Loucy (cell line): ENCODE results near the gene IQSEC1.
A peak's percentile ranks its signal among the peaks of the same experiment; 100 is the strongest.

Source experiments
- H2AFZ ChIP-seq: fragments of 200-600 bp; sonication (generic); 2 replicates; pipeline ENCODE4 v1.6.0; 2016; ENCODE audit warnings: antibody characterized with exemption, mild to moderate bottlenecking, low read length, moderate library complexity
- H3F3A ChIP-seq: fragments of 200-600 bp; 2 replicates; pipeline ENCODE4 v1.6.0; 2016; ENCODE audit warnings: antibody characterized with exemption, low read depth, mild to moderate bottlenecking
- H3K27me3 ChIP-seq: fragments of 200-600 bp; sonication (generic); 2 replicates; pipeline ENCODE4 v1.6.1; 2014; ENCODE audit warnings: low read length, mild to moderate bottlenecking; ENCODE audit not compliant: insufficient read depth, poor library complexity, severe bottlenecking
- H3K36me3 ChIP-seq: fragments of 200-600 bp; sonication (generic); 2 replicates; pipeline ENCODE4 v1.6.1; 2016; ENCODE audit warnings: low read length; ENCODE audit not compliant: insufficient read depth
- H3K4me1 ChIP-seq: fragments of 200-600 bp; sonication (generic); 2 replicates; pipeline ENCODE4 v1.5.1; 2014; ENCODE audit warnings: low read length, mild to moderate bottlenecking; ENCODE audit not compliant: insufficient read depth, poor library complexity, severe bottlenecking
- H3K4me2 ChIP-seq: fragments of 200-600 bp; sonication (generic); 2 replicates; pipeline ENCODE4 v1.6.0; 2014; ENCODE audit warnings: antibody characterized with exemption, low read length, low read depth, mild to moderate bottlenecking; ENCODE audit not compliant: poor library complexity, severe bottlenecking
- H3K4me3 ChIP-seq: fragments of 200-600 bp; sonication (generic); 2 replicates; pipeline ENCODE4 v1.5.1; 2014; ENCODE audit warnings: low read length, mild to moderate bottlenecking, mixed read lengths; ENCODE audit not compliant: poor library complexity, severe bottlenecking
- H3K79me2 ChIP-seq: fragments of 200-600 bp; sonication (generic); 2 replicates; pipeline ENCODE4 v1.6.1; 2014; ENCODE audit warnings: low read length; ENCODE audit not compliant: insufficient read depth
- H3K9ac ChIP-seq: fragments of 200-600 bp; sonication (generic); 2 replicates; pipeline ENCODE4 v1.6.0; 2014; ENCODE audit warnings: mild to moderate bottlenecking, low read depth, low read length, moderate library complexity; ENCODE audit not compliant: poor library complexity, severe bottlenecking
- H3K9me2 ChIP-seq: fragments of 200-600 bp; sonication (generic); replicated peaks from 2 replicates; pipeline ENCODE4 v1.6.1; 2016; ENCODE audit warnings: low read depth, low read length, mixed read lengths
- H3K9me3 ChIP-seq: fragments of 200-600 bp; sonication (generic); 2 replicates; pipeline ENCODE4 v1.6.1; 2014; ENCODE audit warnings: mild to moderate bottlenecking, antibody characterized with exemption, low read length, low read depth; ENCODE audit not compliant: insufficient read depth
- H4K20me1 ChIP-seq: fragments of 200-600 bp; sonication (generic); 2 replicates; pipeline ENCODE4 v1.6.0; 2014; ENCODE audit warnings: antibody characterized with exemption, low read length, mild to moderate bottlenecking; ENCODE audit not compliant: insufficient read depth, poor library complexity, severe bottlenecking
- EZH2phosphoT487 ChIP-seq: fragments of 200-600 bp; IDR thresholded peaks from 2 replicates; pipeline ENCODE4 v1.6.1; 2018; ENCODE audit warnings: antibody characterized with exemption, mild to moderate bottlenecking, moderate library complexity, borderline replicate concordance
- TF ChIP-seq, protein P1 (sequence below): fragments of 200-600 bp; sonication (generic); conservative IDR thresholded peaks from 2 replicates; pipeline ENCODE4 v1.5.1; 2014; ENCODE audit warnings: mild to moderate bottlenecking, antibody characterized with exemption, low read length

Gene IQSEC1

DNA sequence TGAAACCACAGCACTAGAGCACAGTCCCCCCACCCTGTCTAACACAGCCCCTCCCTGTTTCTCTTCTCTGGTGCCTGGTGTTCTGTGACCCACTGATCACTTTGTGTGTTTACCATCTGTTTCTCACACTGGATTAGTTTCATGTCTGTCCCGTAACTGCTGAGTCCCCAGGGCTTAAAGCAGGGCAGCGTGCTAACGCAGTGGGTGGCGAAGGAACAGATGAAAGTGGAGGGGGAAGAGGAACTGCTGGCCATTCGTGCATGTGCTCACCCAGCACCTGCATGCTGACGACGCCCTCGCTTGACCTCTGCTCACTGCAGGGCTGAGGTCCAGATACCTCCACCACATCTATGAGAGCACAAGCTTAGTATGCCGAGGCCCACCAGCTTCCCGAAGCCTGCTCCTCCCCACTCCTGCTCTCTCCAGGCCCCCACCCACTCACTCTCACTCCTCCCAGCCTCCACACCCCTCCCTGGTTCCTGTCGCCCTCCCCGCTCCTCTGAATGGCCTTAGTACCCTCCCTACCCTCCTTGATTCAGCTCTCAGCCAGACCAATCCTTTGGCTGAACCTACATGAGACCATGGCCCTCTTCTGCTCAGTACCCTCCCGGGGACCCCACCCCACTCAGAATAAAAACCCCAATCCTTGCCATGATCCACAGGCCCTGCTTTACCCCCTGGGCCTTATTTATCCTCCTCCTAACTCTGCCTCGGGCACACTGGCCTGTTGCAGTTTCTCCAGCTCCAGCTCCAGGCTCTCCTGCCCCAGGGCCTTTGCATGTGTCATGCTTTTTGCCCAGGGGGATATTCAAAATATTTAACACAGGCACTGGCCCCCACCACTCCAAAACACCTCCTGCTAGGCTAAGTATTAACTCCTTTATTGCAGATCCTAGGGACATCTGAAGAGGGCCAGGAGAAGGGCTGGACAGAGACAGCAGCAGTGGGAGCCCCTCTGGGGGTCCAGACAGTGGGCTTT lies 15.1 kb upstream of the IQSEC1 start:
- no peaks in the 10 kb centered on the region for H3K9me2 ChIP-seq
- H3F3A ChIP-seq = no peaks in the 10 kb centered on the region
- H3K4me3 ChIP-seq = no peak overlapping the region
- H3K9ac ChIP-seq = no peak overlapping the region
- no peak overlapping the region for H3K4me2 ChIP-seq
- no peak overlapping the region for H2AFZ ChIP-seq
- no peaks in the 10 kb centered on the region for H3K79me2 ChIP-seq
- H3K36me3 ChIP-seq = no peaks in the 10 kb centered on the region
- H3K4me1 ChIP-seq = peaks cover 52% of the 10 kb centered on the region
- no peaks in the 10 kb centered on the region for H3K9me3 ChIP-seq
- no peaks in the 10 kb centered on the region for H3K27me3 ChIP-seq
- no peaks in the 10 kb centered on the region for H4K20me1 ChIP-seq
- no peak for TF ChIP-seq EZH2phosphoT487
- TF ChIP-seq, protein P1, sequence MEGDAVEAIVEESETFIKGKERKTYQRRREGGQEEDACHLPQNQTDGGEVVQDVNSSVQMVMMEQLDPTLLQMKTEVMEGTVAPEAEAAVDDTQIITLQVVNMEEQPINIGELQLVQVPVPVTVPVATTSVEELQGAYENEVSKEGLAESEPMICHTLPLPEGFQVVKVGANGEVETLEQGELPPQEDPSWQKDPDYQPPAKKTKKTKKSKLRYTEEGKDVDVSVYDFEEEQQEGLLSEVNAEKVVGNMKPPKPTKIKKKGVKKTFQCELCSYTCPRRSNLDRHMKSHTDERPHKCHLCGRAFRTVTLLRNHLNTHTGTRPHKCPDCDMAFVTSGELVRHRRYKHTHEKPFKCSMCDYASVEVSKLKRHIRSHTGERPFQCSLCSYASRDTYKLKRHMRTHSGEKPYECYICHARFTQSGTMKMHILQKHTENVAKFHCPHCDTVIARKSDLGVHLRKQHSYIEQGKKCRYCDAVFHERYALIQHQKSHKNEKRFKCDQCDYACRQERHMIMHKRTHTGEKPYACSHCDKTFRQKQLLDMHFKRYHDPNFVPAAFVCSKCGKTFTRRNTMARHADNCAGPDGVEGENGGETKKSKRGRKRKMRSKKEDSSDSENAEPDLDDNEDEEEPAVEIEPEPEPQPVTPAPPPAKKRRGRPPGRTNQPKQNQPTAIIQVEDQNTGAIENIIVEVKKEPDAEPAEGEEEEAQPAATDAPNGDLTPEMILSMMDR = no peak

DNA sequence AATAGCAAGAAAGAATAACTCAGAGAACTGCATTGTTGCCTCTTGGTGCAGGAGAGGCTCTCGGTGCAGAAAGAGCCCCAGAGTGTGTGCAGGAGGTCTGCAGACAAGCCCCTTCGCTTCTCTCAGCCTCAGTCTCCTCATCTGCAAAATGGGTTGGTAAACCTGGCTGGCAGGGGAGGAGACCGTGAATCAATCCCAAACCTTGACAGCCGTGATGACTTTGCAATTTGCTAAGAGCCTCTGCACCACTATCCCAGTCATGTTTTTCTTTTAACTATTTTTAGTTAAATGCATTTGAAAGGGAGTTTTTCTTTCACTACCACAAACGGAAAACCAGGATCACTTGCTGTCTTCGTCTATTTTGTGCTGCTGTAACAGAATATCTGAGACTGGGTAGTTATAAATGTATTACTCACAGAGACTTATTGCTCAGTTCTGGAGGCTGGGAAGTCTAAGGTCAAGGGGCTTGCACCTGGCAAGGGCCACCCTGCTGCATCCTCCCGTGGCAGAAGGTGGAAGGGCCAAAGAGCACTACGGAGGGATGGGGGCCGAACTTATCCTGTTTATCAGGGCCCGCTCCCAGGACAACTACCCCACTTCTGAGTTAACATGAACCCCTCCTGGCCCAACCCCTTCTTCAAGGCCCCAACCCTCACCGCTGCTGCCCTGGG lies 14.2 kb upstream of the IQSEC1 start:
- no peaks in the 10 kb centered on the region for H4K20me1 ChIP-seq
- H3K36me3 ChIP-seq = no peaks in the 10 kb centered on the region
- H2AFZ ChIP-seq = no peak overlapping the region
- H3F3A ChIP-seq = no peaks in the 10 kb centered on the region
- no peaks in the 10 kb centered on the region for H3K79me2 ChIP-seq
- TF ChIP-seq EZH2phosphoT487 = no peak
- TF ChIP-seq, protein P1 = no peak
- H3K9me2 ChIP-seq = no peaks in the 10 kb centered on the region
- no peak overlapping the region for H3K4me3 ChIP-seq
- H3K4me1 ChIP-seq = peaks cover 50% of the 10 kb centered on the region
- no peaks in the 10 kb centered on the region for H3K27me3 ChIP-seq
- no peaks in the 10 kb centered on the region for H3K9me3 ChIP-seq
- no peak overlapping the region for H3K4me2 ChIP-seq
- H3K9ac ChIP-seq = no peak overlapping the region

DNA sequence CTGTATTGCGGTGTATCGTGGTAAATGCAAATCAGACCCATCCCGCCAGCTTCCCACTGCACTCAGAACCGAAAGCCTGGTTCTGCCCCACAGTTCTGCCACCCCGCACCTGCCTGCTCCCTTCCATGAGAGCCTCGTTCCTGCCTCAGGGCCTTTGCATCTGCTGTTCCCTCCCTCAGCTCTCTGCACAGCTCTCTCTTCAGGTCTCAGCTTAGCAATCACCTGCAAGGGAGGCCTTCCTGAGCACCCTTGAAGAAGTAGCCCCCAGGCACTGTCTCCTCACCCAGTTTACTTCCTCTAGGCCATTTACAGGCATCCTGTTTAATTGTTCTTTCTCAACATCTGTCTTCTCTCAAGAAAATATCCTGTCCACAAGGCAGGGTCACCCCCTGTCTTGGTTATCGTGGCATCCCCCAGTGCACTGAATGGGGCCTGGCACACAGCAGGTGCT lies 13.3 kb upstream of the IQSEC1 start:
- Histone ChIP-seq H3K79me2 (no peaks in the 10 kb centered on the region), H3F3A (no peaks in the 10 kb centered on the region), H3K9me3 (no peaks in the 10 kb centered on the region), H3K36me3 (no peaks in the 10 kb centered on the region), H3K4me3 (no peak overlapping the region), H4K20me1 (no peaks in the 10 kb centered on the region), H3K9me2 (no peaks in the 10 kb centered on the region), H3K4me1 (peaks cover 51% of the 10 kb centered on the region), H2AFZ (no peak overlapping the region), H3K9ac (no peak overlapping the region), H3K27me3 (no peaks in the 10 kb centered on the region), H3K4me2 (peak overlapping the region; percentile 11)
- TF ChIP-seq, protein P1 = no peak
- no peak for TF ChIP-seq EZH2phosphoT487
